HAP-1 (cell line): ENCODE results near the gene CWC25.

Source experiments
- DNase-seq, 2 experiments: peaks; one replicate each; pipeline ENCODE4 v3.0.0-alpha.2; 2016 to 2020; ENCODE audit warnings: low spot score in 2 of 2
- H3K27me3 ChIP-seq: fragments of 250-450 bp; sonication (Bioruptor Pico); 2 replicates; pipeline ENCODE4 v1.5.1; 2020; ENCODE audit warnings: low read depth, mild to moderate bottlenecking, moderate library complexity
- H3K36me3 ChIP-seq: fragments of 250-450 bp; sonication (Bioruptor Pico); replicated peaks from 2 replicates; pipeline ENCODE4 v1.5.1; 2020; ENCODE audit warnings: mild to moderate bottlenecking
- H3K4me1 ChIP-seq: fragments of 250-450 bp; sonication (Bioruptor Pico); 2 replicates; pipeline ENCODE4 v1.5.1; 2020; ENCODE audit warnings: mild to moderate bottlenecking
- H3K4me3 ChIP-seq: fragments of 250-450 bp; sonication (Bioruptor Pico); 2 replicates; pipeline ENCODE4 v1.5.1; 2020; ENCODE audit warnings: mild to moderate bottlenecking, moderate library complexity
- H3K9me3 ChIP-seq: fragments of 250-450 bp; sonication (Bioruptor Pico); 2 replicates; pipeline ENCODE4 v1.5.1; 2020; ENCODE audit warnings: mild to moderate bottlenecking, moderate library complexity
- in situ Hi-C: fragments of 300-500 bp; cut with MboI; formaldehyde crosslinking; loops from 3 replicates; pipeline ENCODE4 v1.14.3; 2020; ENCODE audit warnings: low sequenced_read_pairs, inconsistent platforms, mixed read lengths

Gene CWC25

DNA sequence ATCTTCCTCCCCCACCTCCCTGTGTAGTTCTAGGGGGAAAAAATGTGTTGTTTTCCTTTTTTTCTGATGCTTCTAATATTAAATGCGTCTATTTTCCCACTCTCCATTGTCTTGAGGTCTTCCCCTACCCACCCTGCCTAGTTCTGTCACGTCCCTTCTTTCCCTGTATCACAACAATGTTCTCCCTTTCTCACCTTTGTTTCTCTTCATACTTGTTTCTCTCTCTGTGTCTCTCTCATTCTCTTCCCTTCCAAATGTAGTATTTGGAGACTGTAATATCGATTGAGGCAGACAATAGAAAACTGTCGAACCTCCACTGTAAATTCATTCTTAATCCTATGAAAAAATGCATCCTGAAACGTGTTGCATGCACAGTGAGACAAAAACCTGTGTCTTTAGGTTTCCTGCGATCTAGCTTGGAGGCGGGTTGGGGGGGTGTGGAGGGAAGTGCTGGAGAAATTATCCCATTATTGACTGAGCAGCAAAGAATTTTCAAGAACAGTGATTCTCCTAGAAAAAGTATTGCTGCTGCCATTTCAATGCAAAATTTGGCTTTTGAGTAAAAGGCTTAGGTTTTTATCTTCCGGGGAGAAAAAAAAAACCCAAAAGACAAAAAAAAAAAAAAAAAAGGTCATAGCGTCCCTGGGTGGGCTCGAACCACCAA is 73.8 kb downstream of the CWC25 start:
- H3K4me3 ChIP-seq, result peak overlapping the region; percentile 65
- peak; percentile 67 to 77 for DNase-seq
- in situ Hi-C loops, result no loop called here
- peaks cover 27% of the 10 kb centered on the region for H3K36me3 ChIP-seq
- H3K27me3 ChIP-seq, result no peaks in the 10 kb centered on the region
- H3K4me1 ChIP-seq, result peaks cover 19% of the 10 kb centered on the region
- H3K9me3 ChIP-seq, result no peaks in the 10 kb centered on the region
